T-helper 22 cell (primary cell): ENCODE data around the gene MTUS2.

Experiments
- DNase-seq: peaks from one replicate; pipeline ENCODE4 v3.0.0-alpha.2; 2020; ENCODE audit warnings: low read depth

The MTUS2 gene

GRCh38 chr13:29402166-29402636, 582.1 kb downstream of the MTUS2 start:
- no peak for DNase-seq

GRCh38 chr13:29405401-29405800, 585.3 kb downstream of the MTUS2 start:
- no peak for DNase-seq

GRCh38 chr13:29411481-29411880, 591.3 kb downstream of the MTUS2 start:
- no peak for DNase-seq

GRCh38 chr13:29418026-29418425, 597.9 kb downstream of the MTUS2 start:
- no peak for DNase-seq

- DNase-seq: no peak
These were observed 601.0 kb downstream of the MTUS2 start for GRCh38 chr13:29421118-29421517.

- no peak for DNase-seq
These were observed 601.9 kb downstream of the MTUS2 start for GRCh38 chr13:29422015-29422414.

- DNase-seq: no peak
These were observed 602.9 kb downstream of the MTUS2 start for GRCh38 chr13:29423050-29423449.

- no peak for DNase-seq
These were observed 607.8 kb downstream of the MTUS2 start for GRCh38 chr13:29427937-29428309.

- DNase-seq: no peak
These were observed 608.4 kb downstream of the MTUS2 start for GRCh38 chr13:29428310-29429181.

- no peak for DNase-seq
These were observed 609.3 kb downstream of the MTUS2 start for GRCh38 chr13:29429286-29429900.

- DNase-seq: no peak
These were observed 614.2 kb downstream of the MTUS2 start for GRCh38 chr13:29434217-29434945.

GRCh38 chr13:29435125-29435911, 615.2 kb downstream of the MTUS2 start:
- DNase-seq: no peak

GRCh38 chr13:29436291-29436690, 616.2 kb downstream of the MTUS2 start:
- DNase-seq: no peak

GRCh38 chr13:29436721-29437280, 616.7 kb downstream of the MTUS2 start:
- no peak for DNase-seq

GRCh38 chr13:29438769-29439168, 618.6 kb downstream of the MTUS2 start:
- DNase-seq: no peak

- no peak for DNase-seq
These were observed 619.7 kb downstream of the MTUS2 start for GRCh38 chr13:29439601-29440388.

- DNase-seq: no peak
These were observed 621.2 kb downstream of the MTUS2 start for GRCh38 chr13:29441306-29441705.

GRCh38 chr13:29446016-29446415, 625.9 kb downstream of the MTUS2 start:
- no peak for DNase-seq

GRCh38 chr13:29448174-29448573, 628.0 kb downstream of the MTUS2 start:
- DNase-seq: no peak

- no peak for DNase-seq
These were observed 629.6 kb downstream of the MTUS2 start for GRCh38 chr13:29449726-29450125.

GRCh38 chr13:29451976-29452375, 631.8 kb downstream of the MTUS2 start:
- DNase-seq: no peak
